NT2/D1 (cell line): ENCODE data around the gene CCK.

ENCODE experiments used
- SUZ12 ChIP-seq: IDR thresholded peaks from 2 replicates; pipeline ENCODE4 v1.6.1; 2011; ENCODE audit not compliant: insufficient read length, insufficient read depth; ENCODE audit errors: extremely low read depth
- YY1 ChIP-seq: IDR thresholded peaks from 2 replicates; pipeline ENCODE4 v1.6.1; 2011; ENCODE audit not compliant: insufficient read length, insufficient read depth
- ZNF274 ChIP-seq: IDR thresholded peaks from 2 replicates; pipeline ENCODE4 v1.6.1; 2011; ENCODE audit warnings: mild to moderate bottlenecking, low read depth, low read length

DNA sequence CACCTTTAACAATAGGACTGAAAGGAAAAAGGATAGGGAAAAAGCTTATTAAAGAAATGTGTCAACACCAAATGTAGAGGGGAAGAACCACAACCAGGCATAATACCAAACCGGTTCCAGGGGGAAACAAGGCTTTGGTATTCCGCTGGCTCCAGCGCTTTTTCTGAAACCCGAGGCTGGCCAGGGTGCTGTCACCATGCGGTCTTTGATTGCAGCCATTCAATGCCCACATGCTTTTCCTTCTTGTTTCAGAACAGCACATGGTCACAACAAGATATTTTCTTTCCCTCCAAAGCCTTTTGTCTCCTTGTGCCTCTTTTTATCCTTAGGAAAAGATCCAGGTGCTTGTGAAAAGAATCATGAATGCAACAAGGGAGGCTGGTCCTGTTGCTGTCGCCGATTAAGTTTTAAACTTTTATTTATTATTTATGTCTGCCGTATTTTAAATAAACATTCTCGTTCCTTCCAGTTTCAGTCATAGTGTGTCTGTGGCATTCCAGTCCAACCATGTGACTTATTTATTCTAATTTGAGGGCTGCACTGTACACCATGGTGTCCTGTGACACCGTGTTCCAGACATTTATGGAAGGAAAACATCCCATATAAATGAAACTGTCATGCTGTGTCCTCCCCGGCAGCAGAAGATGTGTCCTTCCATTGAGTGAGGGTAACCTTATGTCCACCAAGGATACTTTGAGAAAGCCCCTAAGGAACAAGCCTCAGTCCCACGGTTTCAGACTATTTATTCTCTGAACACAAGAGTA is 41.1 kb downstream of the CCK start:
- no peak for TF ChIP-seq YY1
- no peak for TF ChIP-seq ZNF274
- TF ChIP-seq SUZ12 = no peak
